K562 (cell line): ENCODE measurements around the gene AK4. TPM values are rescaled to one million over a fixed set of nuclear protein-coding genes. Genes with fewer than 3 reads are reported as not detected.

ENCODE experiments used
- ATF7 ChIP-seq: fragments of 450-650 bp; IDR thresholded peaks from 2 replicates; pipeline ENCODE4 v1.7.1; 2014; ENCODE audit warnings: mild to moderate bottlenecking, moderate library complexity
- EP400 ChIP-seq: fragments of 450-650 bp; IDR thresholded peaks from 2 replicates; pipeline ENCODE4 v1.6.1; 2017; ENCODE audit warnings: antibody characterized with exemption, mild to moderate bottlenecking, moderate library complexity
- ETV5 ChIP-seq: sonication (generic); formaldehyde crosslinking; IDR thresholded peaks from 2 replicates; pipeline ENCODE4 v1.4.0; 2020; ENCODE audit warnings: low read depth, mild to moderate bottlenecking, missing genetic modification reagents
- FOXA3 ChIP-seq, 2 experiments: fragments of 450-650 bp in 1 of 2; sonication (generic) in 1 of 2; formaldehyde crosslinking; IDR thresholded peaks in 1 of 2; conservative IDR thresholded peaks in 1 of 2; 2 replicates each; pipeline versions ENCODE4 v1.4.0 to v1.8.0; 2020 to 2022; ENCODE audit warnings: mild to moderate bottlenecking in 2 of 2, missing genetic modification reagents in 1 of 2
- HDGF ChIP-seq: fragments of 450-650 bp; IDR thresholded peaks from 2 replicates; pipeline ENCODE4 v1.6.1; 2016
- IFI16 ChIP-seq: fragments of 250-450 bp; sonication (Bioruptor Pico); IDR thresholded peaks from 2 replicates; pipeline ENCODE4 v2.1.2; 2022; ENCODE audit warnings: mild to moderate bottlenecking, inconsistent platforms
- ILK ChIP-seq: fragments of 450-650 bp; IDR thresholded peaks from 2 replicates; pipeline ENCODE4 v1.6.1; 2016; ENCODE audit warnings: missing genetic modification characterization, low read depth, mild to moderate bottlenecking, missing compliant biosample characterization, moderate library complexity, borderline replicate concordance
- KHSRP ChIP-seq: fragments of 450-650 bp; IDR thresholded peaks from 2 replicates; pipeline ENCODE4 v1.6.1; 2017
- KLF6 ChIP-seq: fragments of 250-450 bp; sonication (Bioruptor Pico); IDR thresholded peaks from 2 replicates; pipeline ENCODE4 v1.4.0; 2020; ENCODE audit warnings: mild to moderate bottlenecking, moderate library complexity, borderline replicate concordance
- PHF8 ChIP-seq: fragments of 200-600 bp; sonication (generic); IDR thresholded peaks from 2 replicates; pipeline ENCODE4 v1.6.1; 2012; ENCODE audit warnings: mixed run types, mild to moderate bottlenecking, inconsistent platforms, low read length, moderate library complexity, borderline replicate concordance
- PURB ChIP-seq: sonication (generic); formaldehyde crosslinking; IDR thresholded peaks from 2 replicates; pipeline ENCODE4 v1.9.0; 2021; ENCODE audit warnings: low read depth, mild to moderate bottlenecking, missing genetic modification reagents
- RAD21 ChIP-seq, 2 experiments: fragments of 250-450 bp in 1 of 2; fragments of 450-650 bp in 1 of 2; sonication (Bioruptor Pico) in 1 of 2; formaldehyde crosslinking in 1 of 2; IDR thresholded peaks in 1 of 2; conservative IDR thresholded peaks in 1 of 2; 2 replicates each; pipeline versions ENCODE4 v1.4.0 to v1.8.0; 2020 to 2022; ENCODE audit warnings: mild to moderate bottlenecking in 2 of 2, moderate library complexity in 1 of 2
- RBM25 ChIP-seq: fragments of 200-400 bp; formaldehyde crosslinking; IDR thresholded peaks from 2 replicates; pipeline ENCODE4 v1.6.1; 2018; ENCODE audit warnings: low read length, low read depth, moderate library complexity; ENCODE audit not compliant: severe bottlenecking
- RFX7 ChIP-seq: fragments of 250-450 bp; sonication (Bioruptor Pico); IDR thresholded peaks from 2 replicates; pipeline ENCODE4 v1.5.1; 2021; ENCODE audit warnings: mild to moderate bottlenecking
- RHOXF2B ChIP-seq: fragments of 250-450 bp; sonication (Bioruptor Pico); conservative IDR thresholded peaks from 2 replicates; pipeline ENCODE4 v1.5.1; 2021
- SMARCA4 ChIP-seq: fragments of 450-650 bp; IDR thresholded peaks from 2 replicates; pipeline ENCODE4 v1.6.1; 2016
- SRSF9 ChIP-seq: fragments of 200-400 bp; formaldehyde crosslinking; IDR thresholded peaks from 2 replicates; pipeline ENCODE4 v1.6.1; 2017; ENCODE audit warnings: low read depth, low read length, borderline replicate concordance
- TAF1 ChIP-seq: IDR thresholded peaks from 2 replicates; pipeline ENCODE4 v1.6.1; 2011; ENCODE audit warnings: mild to moderate bottlenecking, low read length, moderate library complexity; ENCODE audit not compliant: insufficient read depth, control insufficient read depth, severe bottlenecking; ENCODE audit errors: extremely low read depth
- TRIM28 ChIP-seq: fragments of 450-650 bp; IDR thresholded peaks from 2 replicates; pipeline ENCODE4 v1.6.1; 2017
- TSC22D4 ChIP-seq: fragments of 450-650 bp; IDR thresholded peaks from 2 replicates; pipeline ENCODE4 v1.6.1; 2016; ENCODE audit warnings: missing genetic modification characterization, missing biosample characterization, control low read depth
- ZBTB5 ChIP-seq: fragments of 450-650 bp; IDR thresholded peaks from 2 replicates; pipeline ENCODE4 v1.6.1; 2017; ENCODE audit warnings: antibody characterized with exemption
- ZBTB9 ChIP-seq: fragments of 450-650 bp; formaldehyde crosslinking; IDR thresholded peaks from 2 replicates; pipeline ENCODE4 v1.4.0; 2020; ENCODE audit warnings: mild to moderate bottlenecking, moderate library complexity
- ZNF668 ChIP-seq: fragments of 250-450 bp; sonication (Bioruptor Pico); IDR thresholded peaks from 2 replicates; pipeline ENCODE4 v1.8.0; 2022; ENCODE audit warnings: mild to moderate bottlenecking, inconsistent platforms
- polyA plus RNA-seq, 8 experiments: library from polyadenylated mRNA; depleted of rRNA in 4 of 8; stranded (reverse) in 5 of 8; unstranded in 3 of 8; fragments of >200 nt; fragmentation: Nextera tagmentation in 2 of 8; fragmentation: Illumina TruSeq in 1 of 8; extraction: Ambion mirVana in 2 of 8; extraction: Trizol in 1 of 8; gene quantifications; 2 replicates each; pipeline versions ENCODE4 v1.2.1 to v1.2.3, GENCODE V29; 2011 to 2014; ENCODE audit warnings: inconsistent platforms in 1 of 8, missing spikeins in 1 of 8
- total RNA-seq, 7 experiments: library from RNA; depleted of rRNA in 6 of 7; stranded (reverse); fragments of >200 nt in 6 of 7; fragmentation: Illumina TruSeq in 2 of 7; extraction: Trizol in 2 of 7; gene quantifications; 2 replicates each; pipeline versions ENCODE4 v1.2.1 to v1.2.3, GENCODE V29; 2011 to 2021; ENCODE audit warnings: low replicate concordance in 1 of 7
- TF ChIP-seq, protein P1 (sequence below), 2 experiments: fragments of 450-650 bp in 1 of 2; sonication (generic) in 1 of 2; formaldehyde crosslinking; conservative IDR thresholded peaks; 2 replicates each; pipeline versions ENCODE4 v1.4.0 to v1.8.1; 2020 to 2022; ENCODE audit warnings: mild to moderate bottlenecking in 1 of 2, missing genetic modification reagents in 1 of 2
- TF ChIP-seq, protein P2 (sequence below): fragments of 200-800 bp; sonication (Bioruptor generic); IDR thresholded peaks from 2 replicates; pipeline ENCODE4 v1.6.1; 2017; ENCODE audit warnings: missing genetic modification characterization, missing compliant biosample characterization

AK4 gene
- total and polyA plus RNA-seq, 9 of the 15 experiments (the other 6 are each of a cell fraction or from before 2014, with no cell fraction given) = 10.4 to 96.6 (median 21.5) TPM

GRCh38 chr1:65279070-65279779, 131.2 kb downstream of the AK4 start (continued):
- TF ChIP-seq EP400 = no peak
- no peak for TF ChIP-seq SRSF9
- no peak for TF ChIP-seq TAF1
- TF ChIP-seq, protein P1, sequence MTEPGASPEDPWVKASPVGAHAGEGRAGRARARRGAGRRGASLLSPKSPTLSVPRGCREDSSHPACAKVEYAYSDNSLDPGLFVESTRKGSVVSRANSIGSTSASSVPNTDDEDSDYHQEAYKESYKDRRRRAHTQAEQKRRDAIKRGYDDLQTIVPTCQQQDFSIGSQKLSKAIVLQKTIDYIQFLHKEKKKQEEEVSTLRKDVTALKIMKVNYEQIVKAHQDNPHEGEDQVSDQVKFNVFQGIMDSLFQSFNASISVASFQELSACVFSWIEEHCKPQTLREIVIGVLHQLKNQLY (CRISPR knock-in tag; conservative IDR thresholded peaks at IDR 0.05) = no peak
- TF ChIP-seq ATF7 = no peak
- no peak for TF ChIP-seq ETV5 (CRISPR knock-in tag)
- no peak for TF ChIP-seq TSC22D4 (tag)
- no peak for TF ChIP-seq ZBTB5
- no peak for TF ChIP-seq HDGF
- no peak for TF ChIP-seq FOXA3 (CRISPR knock-in tag; conservative IDR thresholded peaks at IDR 0.05 in 1 of 2, IDR thresholded peaks at IDR 0.05 in 1 of 2)
- no peak for TF ChIP-seq RBM25
- TF ChIP-seq RFX7 (CRISPR knock-in tag) = no peak
- TF ChIP-seq RHOXF2B (CRISPR knock-in tag) = no peak
- TF ChIP-seq ZNF668 = no peak
- TF ChIP-seq, protein P2, sequence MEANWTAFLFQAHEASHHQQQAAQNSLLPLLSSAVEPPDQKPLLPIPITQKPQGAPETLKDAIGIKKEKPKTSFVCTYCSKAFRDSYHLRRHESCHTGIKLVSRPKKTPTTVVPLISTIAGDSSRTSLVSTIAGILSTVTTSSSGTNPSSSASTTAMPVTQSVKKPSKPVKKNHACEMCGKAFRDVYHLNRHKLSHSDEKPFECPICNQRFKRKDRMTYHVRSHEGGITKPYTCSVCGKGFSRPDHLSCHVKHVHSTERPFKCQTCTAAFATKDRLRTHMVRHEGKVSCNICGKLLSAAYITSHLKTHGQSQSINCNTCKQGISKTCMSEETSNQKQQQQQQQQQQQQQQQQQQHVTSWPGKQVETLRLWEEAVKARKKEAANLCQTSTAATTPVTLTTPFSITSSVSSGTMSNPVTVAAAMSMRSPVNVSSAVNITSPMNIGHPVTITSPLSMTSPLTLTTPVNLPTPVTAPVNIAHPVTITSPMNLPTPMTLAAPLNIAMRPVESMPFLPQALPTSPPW (CRISPR knock-in tag) = no peak
- TF ChIP-seq RAD21 (CRISPR knock-in tag; conservative IDR thresholded peaks at IDR 0.05 in 1 of 2, IDR thresholded peaks at IDR 0.05 in 1 of 2) = no peak
- TF ChIP-seq KHSRP = no peak
- no peak for TF ChIP-seq TRIM28
- TF ChIP-seq PURB (CRISPR knock-in tag) = no peak
- peak; percentile 33; the same call in 1 of the 2 replicates for TF ChIP-seq SMARCA4
- TF ChIP-seq ZBTB9 (CRISPR knock-in tag) = no peak
- TF ChIP-seq ILK (tag) = no peak
- no peak for TF ChIP-seq PHF8
- TF ChIP-seq KLF6 (CRISPR knock-in tag) = no peak
- TF ChIP-seq IFI16 (CRISPR knock-in tag) = no peak
